NCI-H146 treated with DMSO at 0.1 percent for 48 hours (cell line): Measurements from ENCODE around the gene PLA2G6.
A peak's percentile ranks its signal among the peaks of the same experiment; 100 is the strongest.
"Not testable (repeated sequence)": the region's sequence is repeated elsewhere in the genome, so short reads cannot be mapped to it uniquely, and the experiment has no call there.

Experiments
- DNase-seq: peaks from one replicate; lab custom pipeline; 2025; ENCODE audit not compliant: unreplicated experiment; lab: John Stamatoyannopoulos, UW

PLA2G6 gene

GRCh38 chr22:38135133-38135706 is 46.4 kb downstream of the PLA2G6 start:
- DNase-seq, result no peak

- no peak for DNase-seq
Measured at GRCh38 chr22:38133331-38133730, 48.3 kb downstream of the PLA2G6 start.

DNA sequence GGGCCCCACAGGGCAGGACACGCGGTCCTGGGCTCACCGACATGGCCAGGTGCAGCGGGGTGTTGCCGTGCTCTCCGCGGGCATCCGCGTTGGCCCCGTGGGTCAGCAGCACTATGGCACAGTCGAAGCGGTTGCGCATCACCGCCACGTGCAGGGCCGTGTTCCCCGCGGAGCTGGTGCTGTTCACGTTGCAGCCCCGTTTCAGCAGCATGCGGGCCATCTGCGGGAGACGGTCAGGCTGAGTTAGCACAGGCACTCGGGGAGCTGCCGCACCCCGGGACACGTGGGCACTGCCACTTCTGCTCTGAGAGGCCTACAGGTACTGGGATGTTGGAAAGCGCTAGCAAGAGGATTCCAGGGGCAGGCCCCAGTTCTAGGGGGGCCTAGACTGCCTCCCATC is 48.8 kb downstream of the PLA2G6 start:
- DNase-seq, result no peak

DNA sequence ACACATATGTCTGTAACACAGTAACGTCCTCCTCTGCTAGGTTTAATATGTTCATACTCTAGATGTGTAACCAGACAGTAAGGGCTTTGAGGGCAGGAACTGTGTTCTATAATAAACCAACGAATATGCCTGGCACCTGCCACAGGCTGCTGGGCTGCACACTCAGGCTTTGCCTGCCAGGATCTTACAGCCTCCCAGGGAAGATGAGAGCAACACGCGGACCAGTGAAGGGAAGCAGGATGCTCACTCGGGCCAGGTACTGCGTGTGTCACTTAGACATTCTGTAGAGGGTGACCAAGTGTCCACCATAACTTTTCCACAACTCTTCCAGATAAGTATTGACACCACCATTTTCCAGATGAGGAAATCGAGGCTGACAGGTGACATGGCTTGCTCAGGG is 49.5 kb downstream of the PLA2G6 start:
- no peak for DNase-seq

DNA sequence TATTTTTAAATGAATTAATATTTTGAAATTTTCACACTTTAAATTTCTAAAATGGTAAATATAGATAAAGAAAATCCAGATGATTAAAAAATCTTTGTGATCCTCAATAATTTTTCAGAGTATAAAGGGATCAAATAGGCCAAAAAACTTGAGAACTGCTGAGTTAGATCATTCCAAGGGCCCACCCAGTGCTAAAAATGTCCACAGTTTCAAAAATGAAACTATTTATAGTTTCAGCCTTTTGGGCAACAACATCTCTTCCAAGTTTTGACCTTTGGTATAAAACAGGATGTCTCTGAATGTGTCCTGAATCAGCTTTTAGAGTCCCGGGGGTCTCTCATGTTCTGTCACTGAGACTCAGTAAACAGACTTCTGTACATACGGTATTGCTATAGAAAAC is 50.2 kb downstream of the PLA2G6 start:
- no peak for DNase-seq

GRCh38 chr22:38129856-38130255 is 51.8 kb downstream of the PLA2G6 start:
- DNase-seq, result no peak

- DNase-seq, result no peak
Measured at GRCh38 chr22:38129021-38129420, 52.6 kb downstream of the PLA2G6 start.

DNA sequence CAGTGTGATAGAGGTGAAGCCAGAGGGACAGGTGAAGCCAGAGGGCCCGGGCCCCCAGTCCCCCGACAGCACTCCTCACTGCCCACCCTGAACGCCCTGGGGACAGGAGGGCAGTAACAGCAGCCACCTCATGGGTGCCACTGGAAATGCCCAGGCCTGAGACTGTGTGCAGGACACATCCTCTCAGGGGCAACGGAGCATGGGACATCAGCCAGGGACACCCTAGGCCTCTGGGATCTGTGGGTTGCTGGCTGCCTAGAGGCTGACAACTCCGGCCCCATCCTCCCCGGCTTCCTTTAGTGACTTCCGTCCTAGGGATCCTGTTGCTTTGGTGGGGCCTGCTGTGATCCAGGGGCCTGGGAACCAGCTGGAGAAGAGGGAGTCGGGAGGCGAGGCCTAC is 53.8 kb downstream of the PLA2G6 start:
- DNase-seq, result no peak

DNA sequence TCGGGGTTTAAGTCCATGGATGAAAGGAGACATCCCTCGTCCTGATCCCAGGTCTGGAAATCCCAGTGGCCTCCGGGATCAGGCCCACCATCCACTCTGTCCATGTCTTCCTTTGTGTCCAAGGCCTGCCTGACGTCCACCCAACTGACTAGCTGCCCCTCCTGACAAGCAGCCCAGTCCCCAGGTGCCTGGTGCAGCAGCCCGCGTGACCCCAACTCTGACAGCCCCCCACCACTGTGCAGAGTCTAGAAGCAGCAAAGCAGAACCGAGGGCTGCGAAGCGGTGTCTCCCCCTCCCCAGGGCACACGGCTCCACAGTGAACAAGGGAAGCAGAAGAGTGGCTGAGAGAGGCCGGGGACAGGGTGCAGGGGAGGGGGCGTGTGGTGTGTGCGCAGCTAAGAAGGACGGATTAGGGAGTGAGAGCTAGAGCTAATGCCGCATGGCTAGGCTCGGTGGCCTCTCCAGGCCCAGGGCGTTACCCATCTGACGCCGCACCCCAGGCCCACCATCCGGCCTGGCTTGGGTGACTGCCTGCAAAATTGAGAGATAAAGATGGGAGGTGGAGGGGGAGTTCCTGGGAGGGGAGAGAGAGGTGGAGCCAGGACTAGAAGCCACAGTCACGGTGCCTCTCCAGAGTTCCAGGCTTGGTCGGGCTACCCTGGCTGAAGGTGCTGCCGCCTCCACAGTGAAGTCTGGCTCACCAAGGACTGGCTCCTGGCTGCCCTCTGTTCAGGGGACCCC is 54.5 kb downstream of the PLA2G6 start:
- no peak for DNase-seq

GRCh38 chr22:38125751-38126201 is 55.9 kb downstream of the PLA2G6 start:
- DNase-seq, result no peak

DNA sequence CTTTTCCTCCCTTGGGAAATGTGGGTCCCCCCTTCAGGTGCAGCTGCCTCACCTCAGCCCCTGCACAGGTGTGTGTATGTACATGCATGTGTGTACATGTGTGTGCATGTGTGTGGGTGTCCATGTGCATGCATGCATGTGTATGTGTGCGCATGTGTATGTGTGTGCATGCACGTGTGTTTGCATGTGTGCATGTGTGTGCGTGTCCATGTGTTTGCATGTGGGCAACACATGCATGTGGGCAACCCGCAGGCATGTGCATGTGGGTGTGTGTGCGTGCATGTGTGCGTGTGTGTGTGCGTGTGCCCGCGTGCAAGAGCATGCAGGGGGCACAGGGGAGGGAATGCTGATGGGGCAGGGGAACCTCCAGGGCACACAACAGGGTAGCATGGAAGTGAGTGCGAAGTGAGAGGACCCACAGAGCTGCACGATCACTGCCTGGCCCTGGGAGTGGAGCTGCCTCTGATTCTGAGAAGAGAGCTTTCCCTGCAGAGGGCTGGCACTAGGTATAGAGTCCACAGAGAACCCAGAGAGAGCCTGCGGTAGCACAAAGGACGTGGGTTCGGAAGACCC is 56.5 kb downstream of the PLA2G6 start:
- DNase-seq, result no peak

GRCh38 chr22:38124236-38124974 is 57.2 kb downstream of the PLA2G6 start:
- DNase-seq, result no peak

GRCh38 chr22:38122616-38123015 is 59.0 kb downstream of the PLA2G6 start:
- no peak for DNase-seq

GRCh38 chr22:38120359-38121110 is 61.1 kb downstream of the PLA2G6 start:
- no peak for DNase-seq

- DNase-seq, result not testable (repeated sequence)
Measured at GRCh38 chr22:38118747-38119146, 62.9 kb downstream of the PLA2G6 start.

GRCh38 chr22:38118182-38118581 is 63.4 kb downstream of the PLA2G6 start:
- no peak for DNase-seq

- DNase-seq, result not testable (repeated sequence)
Measured at GRCh38 chr22:38117556-38117955, 64.1 kb downstream of the PLA2G6 start.

- no peak for DNase-seq
Measured at GRCh38 chr22:38115423-38116205, 66.0 kb downstream of the PLA2G6 start.

DNA sequence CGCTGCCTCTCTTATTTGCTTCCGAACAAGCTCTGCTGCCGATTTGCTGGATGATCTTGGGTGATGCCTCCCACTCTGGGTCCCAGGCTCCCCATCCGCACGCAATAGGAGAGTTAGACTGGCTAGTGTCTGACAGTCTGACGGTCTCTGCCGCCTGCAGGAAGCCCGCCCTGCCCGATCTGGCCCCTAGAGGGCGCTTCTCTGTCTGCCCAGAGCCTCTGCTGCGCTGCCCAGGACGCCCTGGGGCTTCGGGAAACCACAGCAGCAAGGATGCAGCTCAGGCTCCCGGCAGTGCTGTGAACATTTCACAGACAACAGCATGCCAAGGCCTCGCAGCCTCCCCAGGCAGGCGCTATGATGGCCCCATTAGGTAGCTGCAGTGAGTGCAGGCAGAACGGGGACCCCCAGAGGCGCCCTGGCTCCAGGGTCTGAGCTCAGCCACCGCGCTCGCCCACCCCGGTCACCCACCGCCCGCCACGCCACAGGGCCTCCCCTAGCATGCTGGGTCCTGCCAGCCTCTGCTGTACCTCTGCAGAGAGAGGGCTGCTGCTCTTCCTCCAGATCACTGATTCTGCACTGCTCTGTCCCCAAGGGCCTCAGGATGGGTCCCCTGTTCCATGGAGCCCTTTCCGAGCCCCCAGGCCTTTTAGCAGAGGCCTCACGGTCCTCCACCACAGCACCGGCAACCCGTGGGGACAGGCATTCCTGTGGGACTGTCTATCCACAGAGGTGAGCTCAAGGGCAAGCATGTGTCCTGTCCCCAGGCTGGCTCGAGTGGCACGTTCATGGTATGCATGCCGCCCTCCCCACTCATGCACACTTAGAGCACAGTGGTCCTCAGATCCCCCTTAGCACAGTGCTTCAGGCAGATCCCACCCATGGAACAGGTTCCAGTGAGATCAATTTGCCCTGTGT is 66.9 kb downstream of the PLA2G6 start:
- peak; percentile 2 for DNase-seq
